Mucosa of descending colon (tissue), 3 donors: ENCODE results near the gene CCL23. TPM values are rescaled to one million over a fixed set of nuclear protein-coding genes. Genes with fewer than 3 reads are reported as not detected.

Experiments used
- ATAC-seq: fragments of 200-7000 bp; cut with Tn5 transposase; one replicate; pipeline ENCODE4 v1.9.1; 2020; ENCODE audit warnings: mild to moderate bottlenecking, moderate library complexity
- DNase-seq, 3 donors: peaks; one replicate each; pipeline ENCODE4 v3.0.0-alpha.2; 2020
- H3K36me3 ChIP-seq: fragments of 200-600 bp; one replicate; pipeline ENCODE4 v1.8.0; 2021; ENCODE audit warnings: low read depth, mild to moderate bottlenecking
- H3K4me1 ChIP-seq: fragments of 200-600 bp; one replicate; pipeline ENCODE4 v1.8.0; 2021; ENCODE audit warnings: low read depth, mild to moderate bottlenecking
- H3K4me3 ChIP-seq: fragments of 200-600 bp; one replicate; pipeline ENCODE4 v1.8.0; 2021; ENCODE audit warnings: mild to moderate bottlenecking
- H3K9me3 ChIP-seq: fragments of 200-600 bp; one replicate; pipeline ENCODE4 v1.8.0; 2021; ENCODE audit warnings: mild to moderate bottlenecking
- intact Hi-C, 2 donors: fragments of 100-400 bp; cut with DNase I in 1 of 2; cut with micrococcal nuclease in 1 of 2; formaldehyde crosslinking; loops; one replicate each; pipeline versions ENCODE4 v1.11.0 to v1.11.1; 2022; cut with DNase I, micrococcal nuclease
- total RNA-seq, 3 donors: library from RNA; stranded (reverse); fragmentation: NEBNext Ultra II Directional in 2 of 3; extraction: Animal tissue kit (Norgen Biotek cat#: 25700) in 2 of 3; gene quantifications; one replicate each; pipeline versions ENCODE4 v1.2.1 to v1.2.4, GENCODE V29; 2021 to 2023
- TF ChIP-seq, protein P1 (sequence below): fragments of 200-600 bp; IDR thresholded peaks from one replicate; pipeline ENCODE4 v1.8.0; 2022; ENCODE audit warnings: antibody characterized with exemption, mild to moderate bottlenecking
- donor health status: DM: no; HTN: no; CAD: no; lungs with moderate emphysema.
- donor health status: DM: no; HTN: no; CAD: no.
- donor health status: DM: no; HTN: yes; CAD: no.

Gene CCL23
- total RNA-seq, 3 donors from 2014 or later: 1.3 to 5.2 (median 3.3) TPM

DNA sequence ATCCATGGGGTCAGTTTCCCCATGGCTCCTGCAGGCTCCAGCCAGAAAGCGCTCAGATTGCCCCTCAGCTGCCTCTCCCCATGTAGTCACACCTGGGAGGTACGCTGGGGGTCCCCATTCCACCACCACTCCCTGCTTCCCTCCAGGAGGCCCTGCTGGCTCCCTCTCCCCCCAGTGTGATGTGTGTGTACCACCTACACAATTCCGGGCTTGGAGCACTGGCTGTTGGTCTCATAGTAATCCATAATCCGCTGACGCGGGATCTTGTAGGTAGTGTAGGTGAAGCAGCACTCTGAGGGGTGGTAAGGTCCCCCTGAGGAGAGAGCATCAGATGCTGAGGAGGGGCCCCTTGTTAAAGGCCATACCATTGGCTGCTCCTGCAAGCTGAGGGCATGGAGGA is 33.6 kb downstream of the CCL23 start:
- intact Hi-C loops: no loop called here
- DNase-seq: no peak
- no peak for ATAC-seq
- H3K9me3 ChIP-seq: no peaks in the 10 kb centered on the region
- TF ChIP-seq, protein P1, sequence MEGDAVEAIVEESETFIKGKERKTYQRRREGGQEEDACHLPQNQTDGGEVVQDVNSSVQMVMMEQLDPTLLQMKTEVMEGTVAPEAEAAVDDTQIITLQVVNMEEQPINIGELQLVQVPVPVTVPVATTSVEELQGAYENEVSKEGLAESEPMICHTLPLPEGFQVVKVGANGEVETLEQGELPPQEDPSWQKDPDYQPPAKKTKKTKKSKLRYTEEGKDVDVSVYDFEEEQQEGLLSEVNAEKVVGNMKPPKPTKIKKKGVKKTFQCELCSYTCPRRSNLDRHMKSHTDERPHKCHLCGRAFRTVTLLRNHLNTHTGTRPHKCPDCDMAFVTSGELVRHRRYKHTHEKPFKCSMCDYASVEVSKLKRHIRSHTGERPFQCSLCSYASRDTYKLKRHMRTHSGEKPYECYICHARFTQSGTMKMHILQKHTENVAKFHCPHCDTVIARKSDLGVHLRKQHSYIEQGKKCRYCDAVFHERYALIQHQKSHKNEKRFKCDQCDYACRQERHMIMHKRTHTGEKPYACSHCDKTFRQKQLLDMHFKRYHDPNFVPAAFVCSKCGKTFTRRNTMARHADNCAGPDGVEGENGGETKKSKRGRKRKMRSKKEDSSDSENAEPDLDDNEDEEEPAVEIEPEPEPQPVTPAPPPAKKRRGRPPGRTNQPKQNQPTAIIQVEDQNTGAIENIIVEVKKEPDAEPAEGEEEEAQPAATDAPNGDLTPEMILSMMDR: no peak
- H3K36me3 ChIP-seq: no peaks in the 10 kb centered on the region
- H3K4me1 ChIP-seq: peaks cover 5% of the 10 kb centered on the region
- H3K4me3 ChIP-seq: no peak overlapping the region

DNA sequence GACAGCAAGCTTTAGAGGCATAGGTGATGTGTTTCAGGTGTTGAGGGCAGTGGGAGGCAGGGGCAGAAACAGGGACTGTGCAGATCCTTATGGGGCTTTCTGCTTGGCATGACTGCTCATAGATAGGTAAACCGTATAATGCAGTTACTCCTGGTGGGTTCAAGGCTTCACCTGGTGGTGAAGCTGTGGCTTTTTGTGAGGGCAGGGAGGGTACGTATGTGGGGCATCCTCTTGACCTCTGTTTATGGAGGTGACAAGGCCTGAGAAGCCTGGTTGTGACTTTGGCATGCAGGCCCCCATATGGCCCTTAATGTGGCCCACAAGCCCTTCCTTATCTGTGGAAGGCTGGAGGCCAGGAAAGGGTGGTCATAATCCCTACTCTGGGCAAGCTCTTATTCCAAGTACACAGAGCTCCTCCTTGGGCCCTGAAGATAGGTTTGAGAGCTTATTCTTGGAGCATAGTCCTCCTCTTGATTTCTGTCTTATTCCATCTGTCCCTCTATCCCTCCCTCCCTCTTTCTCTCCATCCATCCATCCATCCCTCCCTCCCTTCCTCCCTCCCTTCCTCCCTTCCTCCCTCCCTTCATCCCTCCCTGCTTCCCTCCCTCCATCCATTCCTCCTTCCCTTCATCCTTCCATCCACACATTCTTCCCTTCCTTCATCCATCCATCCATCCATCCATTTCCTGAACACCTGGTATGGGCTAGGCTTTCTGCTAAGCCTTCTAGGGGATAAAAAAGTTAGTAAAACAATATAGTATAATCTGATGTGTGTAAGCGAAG is 35.2 kb downstream of the CCL23 start:
- ATAC-seq: no peak
- intact Hi-C loops: no loop called here
- H3K4me1 ChIP-seq: peaks cover 5% of the 10 kb centered on the region
- no peaks in the 10 kb centered on the region for H3K9me3 ChIP-seq
- DNase-seq: no peak
- TF ChIP-seq, protein P1: no peak
- H3K36me3 ChIP-seq: no peaks in the 10 kb centered on the region
- H3K4me3 ChIP-seq: no peak overlapping the region

DNA sequence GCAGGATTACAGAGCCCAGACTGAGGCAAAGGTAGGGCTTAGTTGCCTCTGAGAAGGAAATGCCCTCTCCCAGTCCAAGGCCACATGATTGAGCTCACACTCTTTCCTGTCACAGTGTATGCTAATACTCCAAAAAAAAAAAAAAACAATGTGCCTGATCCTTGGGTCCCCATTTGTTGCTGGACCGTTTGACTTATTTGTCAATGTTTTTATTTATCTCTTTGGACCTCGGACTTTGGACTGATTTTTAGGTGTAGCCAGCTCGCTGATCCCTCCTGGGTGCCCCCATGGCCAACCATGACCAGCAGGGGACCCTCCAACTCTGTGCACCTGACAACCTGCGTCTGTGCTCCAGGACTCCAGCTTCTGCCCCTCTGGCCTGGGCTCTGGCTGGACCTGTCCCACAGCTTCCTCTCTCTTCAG is 35.9 kb downstream of the CCL23 start:
- Histone ChIP-seq H3K9me3 (no peaks in the 10 kb centered on the region), H3K36me3 (no peaks in the 10 kb centered on the region), H3K4me3 (no peak overlapping the region), H3K4me1 (peaks cover 5% of the 10 kb centered on the region)
- ATAC-seq (peak; percentile 61), DNase-seq (peak in 2 of 3 donors; percentile 25 to 51)
- intact Hi-C loops: no loop called here
- TF ChIP-seq, protein P1: no peak

DNA sequence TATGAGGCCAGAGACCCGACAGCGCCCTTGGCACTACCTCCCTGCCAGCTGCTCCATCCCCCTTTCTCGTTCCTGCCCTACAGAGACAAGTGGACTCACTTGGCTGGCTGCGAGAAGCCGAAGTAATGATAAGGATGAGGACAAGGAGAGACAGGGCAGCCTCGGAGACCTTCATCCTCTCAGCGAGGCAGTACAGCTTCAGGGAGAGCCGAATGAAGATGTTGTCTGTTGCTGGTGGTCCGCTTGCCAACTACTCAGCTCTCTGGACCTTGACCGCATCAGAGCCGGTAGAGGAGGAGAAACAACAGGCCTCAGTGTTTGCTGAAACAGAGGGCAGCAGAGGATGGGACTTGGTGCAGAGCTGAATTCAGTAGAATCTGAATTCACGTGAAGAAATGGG is 36.5 kb downstream of the CCL23 start, which contains the start of gene CCL16:
Gene CCL16 (minus strand): TSS at position 252 of the 400 bp plus-strand sequence. CDS start 77 bp downstream, at position 175.
- Histone ChIP-seq H3K4me1 (peaks cover 5% of the 10 kb centered on the region), H3K9me3 (no peaks in the 10 kb centered on the region), H3K4me3 (no peak within 1 kb of the TSS), H3K36me3 (no peaks in the 10 kb centered on the region)
- no peak for ATAC-seq
- DNase-seq: no peak
- TF ChIP-seq, protein P1: no peak
- intact Hi-C loops: no loop called here

DNA sequence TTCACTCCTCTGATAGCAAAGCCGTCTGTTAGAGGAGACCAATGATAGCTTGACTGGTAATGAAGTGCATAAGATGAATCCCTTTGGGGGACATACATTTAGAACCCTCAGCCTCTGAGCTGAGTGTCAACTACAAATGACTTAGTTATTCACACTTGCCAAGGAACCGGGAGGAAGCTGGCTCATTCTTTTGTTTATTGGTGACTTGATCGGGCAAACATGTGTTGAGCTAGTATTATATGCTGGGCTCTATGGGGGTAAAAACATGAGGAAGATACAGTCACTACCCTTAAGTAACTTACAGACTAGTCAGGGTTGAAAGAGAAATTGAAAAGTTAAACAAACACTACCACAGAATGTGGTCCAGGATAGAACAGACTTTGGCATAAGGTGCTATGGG is 39.4 kb downstream of the CCL23 start:
- H3K36me3 ChIP-seq: no peaks in the 10 kb centered on the region
- TF ChIP-seq, protein P1: no peak
- peaks cover 11% of the 10 kb centered on the region for H3K4me1 ChIP-seq
- intact Hi-C loops: loop anchor here in 1 of 2 donors (10.0 kb wide), 2 partner anchors 96 to 166 kb away; no protein-coding TSS in a partner anchor
- ATAC-seq: no peak
- H3K4me3 ChIP-seq: no peak overlapping the region
- no peak for DNase-seq
- no peaks in the 10 kb centered on the region for H3K9me3 ChIP-seq
